D721Med (cell line): ENCODE results near the gene SKIC8.

Source experiments
- DNase-seq: peaks from one replicate; pipeline ENCODE4 v3.0.0; 2011; ENCODE audit warnings: low spot score; ENCODE audit not compliant: insufficient read length
- FAIRE-seq: peaks from 2 replicates; lab custom pipeline; 2011; peaks lifted over from hg19 to GRCh38; lab: Jason Lieb, UNC
- CTCF ChIP-seq: IDR thresholded peaks from 2 replicates; pipeline ENCODE4 v1.5.1; 2012; ENCODE audit warnings: mild to moderate bottlenecking, control low read depth; ENCODE audit not compliant: insufficient read depth; ENCODE audit errors: missing control alignments

The SKIC8 gene

GRCh38 chr15:78315686-78316282, 16.4 kb upstream of the SKIC8 start:
- peak; percentile 6 for TF ChIP-seq CTCF
- FAIRE-seq (no peak), DNase-seq (no peak)

DNA sequence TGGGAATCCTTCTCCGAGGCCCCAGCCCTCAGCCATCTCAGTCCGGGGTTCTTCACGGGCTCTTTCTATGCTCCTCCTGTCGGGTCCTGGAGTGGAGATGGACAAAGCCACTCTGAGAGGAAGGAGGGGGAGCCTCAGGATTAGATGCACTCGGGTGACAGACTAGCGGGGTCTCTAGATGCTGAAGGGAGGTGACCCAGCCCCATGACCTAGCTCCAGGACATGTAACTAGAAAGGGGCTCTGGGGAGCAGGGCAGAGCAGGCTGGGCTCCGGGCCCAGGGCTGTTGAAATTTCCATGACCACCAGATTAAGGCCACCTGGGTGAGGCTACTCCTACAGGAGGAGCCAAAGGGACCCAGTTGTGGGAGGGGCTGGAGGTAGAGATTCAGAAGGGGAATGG, 14.8 kb upstream of the SKIC8 start:
- no peak for FAIRE-seq

GRCh38 chr15:78313383-78313782, 14.0 kb upstream of the SKIC8 start:
- FAIRE-seq (no peak), DNase-seq (no peak)
- no peak for TF ChIP-seq CTCF

More for the DNA sequence above, 14.8 kb upstream of the SKIC8 start:
- no peak for DNase-seq
- no peak for TF ChIP-seq CTCF

- DNase-seq (no peak), FAIRE-seq (no peak)
- TF ChIP-seq CTCF, result no peak
These were observed 13.5 kb upstream of the SKIC8 start for GRCh38 chr15:78312957-78313356.

- FAIRE-seq (no peak), DNase-seq (no peak)
- TF ChIP-seq CTCF, result no peak
These were observed 13.1 kb upstream of the SKIC8 start for GRCh38 chr15:78312536-78312935.

DNA sequence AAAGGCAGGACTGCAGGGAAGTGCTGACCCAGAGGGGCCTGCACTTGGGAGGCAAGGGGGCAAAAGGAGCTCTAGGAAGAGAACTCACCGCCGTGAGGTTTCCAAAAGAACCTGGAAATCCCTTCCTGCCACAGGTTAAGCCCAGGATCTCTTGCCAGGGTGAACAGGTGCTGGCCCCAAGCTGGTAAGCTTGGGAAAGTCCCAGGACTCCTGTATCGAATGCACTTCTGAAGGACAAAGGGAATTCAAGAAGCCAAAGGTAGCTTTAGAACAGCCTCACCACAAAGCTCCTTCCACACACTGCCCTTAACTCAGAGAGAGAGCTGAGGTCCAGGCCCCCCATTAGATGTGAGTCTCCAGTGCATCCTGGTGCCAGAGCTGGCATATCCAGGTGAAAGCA, 11.9 kb upstream of the SKIC8 start:
- FAIRE-seq, result no peak
- no peak for TF ChIP-seq CTCF
- no peak for DNase-seq

GRCh38 chr15:78308422-78309032, 9.1 kb upstream of the SKIC8 start:
- DNase-seq, result peak; percentile 58
- peak; percentile 88 for TF ChIP-seq CTCF
- FAIRE-seq, result no peak
